HG03025 (cell line): Measurements from ENCODE around the gene MMAA.
"Not testable (repeated sequence)": the region's sequence is repeated elsewhere in the genome, so short reads cannot be mapped to it uniquely, and the experiment has no call there.

ENCODE experiments used
- ATAC-seq: cut with Tn5 transposase; IDR thresholded peaks from one replicate; pipeline ENCODE4 v1.9.1; 2021; ENCODE audit warnings: mild to moderate bottlenecking, moderate library complexity; ENCODE audit not compliant: unreplicated experiment, low FRiP score

MMAA gene

GRCh38 chr4:145626623-145626982 is 7.4 kb downstream of the MMAA start:
- ATAC-seq: no peak

GRCh38 chr4:145635117-145635516 is 15.9 kb downstream of the MMAA start:
- no peak for ATAC-seq

GRCh38 chr4:145635630-145636029 is 16.4 kb downstream of the MMAA start:
- ATAC-seq: no peak

- ATAC-seq: no peak
Observed at GRCh38 chr4:145639186-145639698, 20.1 kb downstream of the MMAA start.

- ATAC-seq: not testable (repeated sequence)
Observed at GRCh38 chr4:145640236-145640635, 21.1 kb downstream of the MMAA start.

GRCh38 chr4:145643295-145643694 is 24.1 kb downstream of the MMAA start:
- no peak for ATAC-seq

- no peak for ATAC-seq
Observed at GRCh38 chr4:145644699-145645098, 25.5 kb downstream of the MMAA start.

- no peak for ATAC-seq
Observed at GRCh38 chr4:145656156-145656555, 37.0 kb downstream of the MMAA start.

GRCh38 chr4:145660064-145660463 is 40.9 kb downstream of the MMAA start:
- ATAC-seq: no peak

GRCh38 chr4:145663194-145663593 is 44.0 kb downstream of the MMAA start:
- ATAC-seq: no peak

GRCh38 chr4:145665773-145666172 is 46.6 kb downstream of the MMAA start:
- no peak for ATAC-seq

- ATAC-seq: no peak
Observed at GRCh38 chr4:145670422-145670821, 51.2 kb downstream of the MMAA start.

GRCh38 chr4:145679520-145679919 is 60.3 kb downstream of the MMAA start:
- no peak for ATAC-seq

- ATAC-seq: no peak
Observed at GRCh38 chr4:145679991-145680455, 60.8 kb downstream of the MMAA start, which contains the start of gene C4orf51. Gene C4orf51 (plus strand): TSS chr4:145680146. CDS start chr4:145680204, 58 bp downstream.

- ATAC-seq: no peak
Observed at GRCh38 chr4:145680902-145681301, 61.7 kb downstream of the MMAA start.

- ATAC-seq: no peak
Observed at GRCh38 chr4:145681518-145681917, 62.3 kb downstream of the MMAA start.

- no peak for ATAC-seq
Observed at GRCh38 chr4:145681956-145682355, 62.8 kb downstream of the MMAA start.

GRCh38 chr4:145686991-145687390 is 67.8 kb downstream of the MMAA start:
- ATAC-seq: no peak

- no peak for ATAC-seq
Observed at GRCh38 chr4:145690610-145691009, 71.4 kb downstream of the MMAA start.

GRCh38 chr4:145691416-145691815 is 72.2 kb downstream of the MMAA start:
- not testable (repeated sequence) for ATAC-seq

- ATAC-seq: no peak
Observed at GRCh38 chr4:145694929-145695328, 75.7 kb downstream of the MMAA start.

- no peak for ATAC-seq
Observed at GRCh38 chr4:145697332-145697731, 78.1 kb downstream of the MMAA start.

- no peak for ATAC-seq
Observed at GRCh38 chr4:145698507-145698906, 79.3 kb downstream of the MMAA start.
